ENCODE measurements around the gene PALD1. TPM values are rescaled to one million over a fixed set of nuclear protein-coding genes. Genes with fewer than 3 reads are reported as not detected.

Gene PALD1
- total RNA-seq, 8 experiments from 2014 or later: 1.4 to 15.9 (median 2.7) TPM

GRCh38 chr10:70505908-70506307 lies 27.3 kb downstream of the PALD1 start:
- H3K27ac ChIP-seq: no peak overlapping the region
- in situ Hi-C loops (cut with MboI; ENCODE audit: low pct_unique_long_range_greater_than_20kb in 2 of 9, low sequenced_read_pairs in 9 of 9, unreplicated experiment in 9 of 9): no loop called here
- WGBS, 10 experiments: 40 to 100% (median 93%) methylated on average over 1 to 7 of the region's 9 CpGs; no CpG with 5 or more reads in 2 of the 10 experiments
- H3K4me3 ChIP-seq: no peak overlapping the region
- no peak for ATAC-seq (replicated peaks in 6 of 8)
- peaks cover 13 to 16% of the 10 kb centered on the region in 2 donors for H3K4me1 ChIP-seq (replicated peaks in 1 of 2)

GRCh38 chr10:70507966-70508365 lies 29.4 kb downstream of the PALD1 start:
- WGBS, 10 experiments: 63 to 90% (median 86%) methylated on average over 1 to 5 of the region's 6 CpGs; no CpG with 5 or more reads in 2 of the 10 experiments
- no peak for ATAC-seq (replicated peaks in 6 of 8)
- H3K27ac ChIP-seq: no peak overlapping the region
- in situ Hi-C loops (cut with MboI; ENCODE audit: low pct_unique_long_range_greater_than_20kb in 2 of 9, low sequenced_read_pairs in 9 of 9, unreplicated experiment in 9 of 9): no loop called here
- H3K4me1 ChIP-seq (replicated peaks in 1 of 2): peaks cover 21 to 22% of the 10 kb centered on the region in 2 donors
- no peak overlapping the region for H3K4me3 ChIP-seq

GRCh38 chr10:70508912-70509756 lies 30.6 kb downstream of the PALD1 start:
- in situ Hi-C loops (cut with MboI; ENCODE audit: low pct_unique_long_range_greater_than_20kb in 2 of 9, low sequenced_read_pairs in 9 of 9, unreplicated experiment in 9 of 9): no loop called here
- no peak overlapping the region for H3K4me3 ChIP-seq

GRCh38 chr10:70509757-70510147 lies 31.2 kb downstream of the PALD1 start:
- WGBS, 10 experiments: 0 to 100% (median 95%) methylated on average over 1 to 6 of the region's 7 CpGs; no CpG with 5 or more reads in 6 of the 10 experiments
- H3K27ac ChIP-seq: no peak overlapping the region
- H3K4me3 ChIP-seq: no peak overlapping the region
- in situ Hi-C loops (cut with MboI; ENCODE audit: low pct_unique_long_range_greater_than_20kb in 2 of 9, low sequenced_read_pairs in 9 of 9, unreplicated experiment in 9 of 9): no loop called here
- peaks cover 21 to 29% of the 10 kb centered on the region in 2 donors for H3K4me1 ChIP-seq (replicated peaks in 1 of 2)
- no peak for ATAC-seq (replicated peaks in 6 of 8)

More at GRCh38 chr10:70508912-70509756, 30.6 kb downstream of the PALD1 start:
- peaks cover 21 to 25% of the 10 kb centered on the region in 2 donors for H3K4me1 ChIP-seq (replicated peaks in 1 of 2)
- 9 to 50% (median 21%) methylated on average over 2 to 8 of the region's 14 CpGs; no CpG with 5 or more reads in 3 of the 10 experiments for WGBS, 10 experiments
- no peak overlapping the region for H3K27ac ChIP-seq
- peak; percentile 41 to 89 (median 78) for ATAC-seq (replicated peaks in 6 of 8)

- WGBS, 10 experiments: 90 to 100% (median 92%) methylated on average over 2 to 3 of the region's 4 CpGs; no CpG with 5 or more reads in 6 of the 10 experiments
- Histone ChIP-seq H3K4me1 (replicated peaks in 1 of 2) (peaks cover 21 to 29% of the 10 kb centered on the region in 2 donors), H3K4me3 (no peak overlapping the region), H3K27ac (no peak overlapping the region)
- in situ Hi-C loops (cut with MboI; ENCODE audit: low pct_unique_long_range_greater_than_20kb in 2 of 9, low sequenced_read_pairs in 9 of 9, unreplicated experiment in 9 of 9): no loop called here
- ATAC-seq (replicated peaks in 6 of 8): no peak
These were observed 31.9 kb downstream of the PALD1 start for GRCh38 chr10:70510453-70510852.

- Histone ChIP-seq H3K4me3 (no peak overlapping the region), H3K27ac (no peak overlapping the region), H3K4me1 (replicated peaks in 1 of 2) (peaks cover 21 to 29% of the 10 kb centered on the region in 2 donors)
- WGBS, 10 experiments: 0 to 100% (median 80%) methylated on average over 1 to 3 of the region's 6 CpGs; no CpG with 5 or more reads in 3 of the 10 experiments
- in situ Hi-C loops (cut with MboI; ENCODE audit: low pct_unique_long_range_greater_than_20kb in 2 of 9, low sequenced_read_pairs in 9 of 9, unreplicated experiment in 9 of 9): no loop called here
- ATAC-seq (replicated peaks in 6 of 8): no peak
These were observed 32.3 kb downstream of the PALD1 start for GRCh38 chr10:70510904-70511303.

- peak in 5 of 8 experiments; percentile 17 to 52 (median 39) for ATAC-seq (replicated peaks in 6 of 8)
These were observed 33.6 kb downstream of the PALD1 start for GRCh38 chr10:70512149-70512639.

GRCh38 chr10:70513848-70514309 lies 35.3 kb downstream of the PALD1 start:
- ATAC-seq (replicated peaks in 6 of 8): peak in 1 of 8 experiments; percentile 33
- Histone ChIP-seq H3K4me3 (no peak overlapping the region), H3K4me1 (replicated peaks in 1 of 2) (peaks cover 18 to 22% of the 10 kb centered on the region in 2 donors), H3K27ac (no peak overlapping the region)
- in situ Hi-C loops (cut with MboI; ENCODE audit: low pct_unique_long_range_greater_than_20kb in 2 of 9, low sequenced_read_pairs in 9 of 9, unreplicated experiment in 9 of 9): no loop called here
- 45 to 100% (median 81%) methylated on average over 2 to 6 of the region's 14 CpGs; no CpG with 5 or more reads in 3 of the 10 experiments for WGBS, 10 experiments

More at GRCh38 chr10:70512149-70512639, 33.6 kb downstream of the PALD1 start:
- H3K4me3 ChIP-seq: no peak overlapping the region
- peak overlapping the region; percentile 33 to 40 for H3K27ac ChIP-seq
- H3K4me1 ChIP-seq (replicated peaks in 1 of 2): peaks cover 21 to 29% of the 10 kb centered on the region in 2 donors
- WGBS, 10 experiments: 50 to 100% (median 80%) methylated on average over 1 to 2 of the region's 5 CpGs; no CpG with 5 or more reads in 5 of the 10 experiments
- in situ Hi-C loops (cut with MboI; ENCODE audit: low pct_unique_long_range_greater_than_20kb in 2 of 9, low sequenced_read_pairs in 9 of 9, unreplicated experiment in 9 of 9): no loop called here

- H3K27ac ChIP-seq: no peak overlapping the region
- peaks cover 11 to 15% of the 10 kb centered on the region in 2 donors for H3K4me1 ChIP-seq (replicated peaks in 1 of 2)
- in situ Hi-C loops (cut with MboI; ENCODE audit: low pct_unique_long_range_greater_than_20kb in 2 of 9, low sequenced_read_pairs in 9 of 9, unreplicated experiment in 9 of 9): no loop called here
- no peak overlapping the region for H3K4me3 ChIP-seq
- ATAC-seq (replicated peaks in 6 of 8): no peak
- 20 to 100% (median 96%) methylated on average over 1 to 8 of the region's 8 CpGs; no CpG with 5 or more reads in 2 of the 10 experiments for WGBS, 10 experiments
These were observed 36.0 kb downstream of the PALD1 start for GRCh38 chr10:70514591-70514990.

GRCh38 chr10:70515035-70515667 lies 36.6 kb downstream of the PALD1 start:
- peak in 3 of 8 experiments; percentile 19 to 48 (median 47) for ATAC-seq (replicated peaks in 6 of 8)
- peaks cover 8 to 13% of the 10 kb centered on the region in 2 donors for H3K4me1 ChIP-seq (replicated peaks in 1 of 2)
- 46 to 100% (median 78%) methylated on average over 1 to 4 of the region's 8 CpGs; no CpG with 5 or more reads in 6 of the 10 experiments for WGBS, 10 experiments
- no peak overlapping the region for H3K4me3 ChIP-seq
- no peak overlapping the region for H3K27ac ChIP-seq
- in situ Hi-C loops (cut with MboI; ENCODE audit: low pct_unique_long_range_greater_than_20kb in 2 of 9, low sequenced_read_pairs in 9 of 9, unreplicated experiment in 9 of 9): no loop called here

- H3K27ac ChIP-seq: no peak overlapping the region
- in situ Hi-C loops (cut with MboI; ENCODE audit: low pct_unique_long_range_greater_than_20kb in 2 of 9, low sequenced_read_pairs in 9 of 9, unreplicated experiment in 9 of 9): no loop called here
- peak in 2 of 8 experiments; percentile 26 to 58 for ATAC-seq (replicated peaks in 6 of 8)
- 80 to 100% (median 86%) methylated on average over 1 to 3 of the region's 5 CpGs; no CpG with 5 or more reads in 7 of the 10 experiments for WGBS, 10 experiments
- H3K4me3 ChIP-seq: no peak overlapping the region
- H3K4me1 ChIP-seq (replicated peaks in 1 of 2): peaks cover 0 to 7% of the 10 kb centered on the region in 2 donors
These were observed 40.1 kb downstream of the PALD1 start for GRCh38 chr10:70518695-70519094.

- Histone ChIP-seq H3K27ac (no peak overlapping the region), H3K4me1 (replicated peaks in 1 of 2) (no peaks in the 10 kb centered on the region), H3K4me3 (no peak overlapping the region)
- ATAC-seq (replicated peaks in 6 of 8): no peak
- in situ Hi-C loops (cut with MboI; ENCODE audit: low pct_unique_long_range_greater_than_20kb in 2 of 9, low sequenced_read_pairs in 9 of 9, unreplicated experiment in 9 of 9): no loop called here
- WGBS, 10 experiments: 0 to 67% (median 21%) methylated on average over 1 to 4 of the region's 6 CpGs; no CpG with 5 or more reads in 6 of the 10 experiments
These were observed 44.5 kb downstream of the PALD1 start for GRCh38 chr10:70523057-70523456.

GRCh38 chr10:70523549-70523948 lies 45.0 kb downstream of the PALD1 start:
- H3K4me3 ChIP-seq: no peak overlapping the region
- in situ Hi-C loops (cut with MboI; ENCODE audit: low pct_unique_long_range_greater_than_20kb in 2 of 9, low sequenced_read_pairs in 9 of 9, unreplicated experiment in 9 of 9): no loop called here
- WGBS, 10 experiments: 100% methylated on average over 1 of the region's 4 CpGs; no CpG with 5 or more reads in 9 of the 10 experiments
- peaks cover 0 to under 1% of the 10 kb centered on the region in 2 donors for H3K4me1 ChIP-seq (replicated peaks in 1 of 2)
- no peak for ATAC-seq (replicated peaks in 6 of 8)
- H3K27ac ChIP-seq: no peak overlapping the region

Measured in motor neuron (in vitro differentiated cells).